K562 (cell line): ENCODE measurements around the gene PRPSAP1. TPM values are rescaled to one million over a fixed set of nuclear protein-coding genes. Genes with fewer than 3 reads are reported as not detected.

Source experiments
- ATAC-seq: fragments of 200-7000 bp; cut with Tn5 transposase; 3 replicates; pipeline ENCODE4 v1.9.1; 2020; ENCODE audit warnings: moderate library complexity
- BruUV-seq: library from RNA; stranded (reverse); fragments of 400-500 nt; replicated peaks from 2 replicates; lab custom pipeline; 2021; lab: Mats Ljungman, UMichigan
- CTCF ChIA-PET: fragments of 300-600 bp; formaldehyde crosslinking; extraction: SDS; loops from one replicate; lab custom pipeline; 2021; ENCODE audit warnings: low intra/inter-chr PET ratio; lab: Yijun Ruan, JAX
- POLR2A ChIA-PET: fragments of 300-600, 350-650 bp; sonication (Branson Sonifier 250); formaldehyde crosslinking; extraction: SDS; loops from one replicate; lab custom pipeline; 2021; ENCODE audit warnings: antibody characterized with exemption, inconsistent platforms; lab: Yijun Ruan, JAX
- DNase-seq, 4 experiments: peaks; one replicate each; pipeline versions ENCODE4 v3.0.0 to v3.0.0-alpha.2; 2011 to 2018; ENCODE audit warnings: low spot score in 3 of 4, mixed read lengths in 3 of 4; ENCODE audit errors: extremely low read depth in 1 of 4
- FAIRE-seq: peaks from 2 replicates; lab custom pipeline; 2011; peaks lifted over from hg19 to GRCh38; lab: Jason Lieb, UNC
- H2AFZ ChIP-seq: 2 replicates; pipeline ENCODE4 v1.6.0; 2011; ENCODE audit warnings: low read depth, low read length, control low read depth, inconsistent platforms
- H3K27ac ChIP-seq: fragments of 200-600 bp; 3 replicates; pipeline ENCODE4 v1.8.0; 2011; ENCODE audit warnings: low read depth, mild to moderate bottlenecking, control low read depth, inconsistent platforms, low read length, moderate library complexity, mixed read lengths; ENCODE audit errors: extremely low read depth
- H3K27me3 ChIP-seq, 2 experiments: fragments of 300-600 bp in 1 of 2; 2 replicates in 1 of 2; 3 replicates in 1 of 2; pipeline versions ENCODE4 v1.6.0 to v1.8.0; 2011; ENCODE audit warnings: inconsistent platforms in 2 of 2, low read length in 2 of 2, mild to moderate bottlenecking in 1 of 2, mixed read lengths in 1 of 2, moderate library complexity in 1 of 2; ENCODE audit not compliant: control insufficient read depth in 2 of 2, insufficient read depth in 2 of 2
- H3K36me3 ChIP-seq: fragments of 300-600 bp; 3 replicates; pipeline ENCODE4 v1.8.0; 2011; ENCODE audit warnings: mild to moderate bottlenecking, low read length, inconsistent platforms; ENCODE audit not compliant: control insufficient read depth, insufficient read depth
- H3K4me1 ChIP-seq, 2 experiments: fragments of 200-600 bp in 1 of 2; replicated peaks in 1 of 2; 2 replicates in 1 of 2; 3 replicates in 1 of 2; pipeline versions ENCODE4 v1.5.1 to v1.8.0; 2011; ENCODE audit warnings: inconsistent platforms in 2 of 2, low read length in 2 of 2, mild to moderate bottlenecking in 1 of 2, mixed read lengths in 1 of 2, moderate library complexity in 1 of 2; ENCODE audit not compliant: control insufficient read depth in 2 of 2, insufficient read depth in 2 of 2
- H3K4me2 ChIP-seq: 2 replicates; pipeline ENCODE4 v1.6.1; 2011; ENCODE audit warnings: low read length, control low read depth, inconsistent platforms, mixed read lengths; ENCODE audit not compliant: insufficient read depth
- H3K4me3 ChIP-seq: fragments of 200-600 bp; sonication (generic), shearing (Covaris generic); 2 replicates; pipeline ENCODE4 v1.5.1; 2016; ENCODE audit warnings: control low read depth, inconsistent platforms
- H3K79me2 ChIP-seq: fragments of 200-600 bp; 3 replicates; pipeline ENCODE4 v1.8.0; 2011; ENCODE audit warnings: low read length, inconsistent platforms; ENCODE audit not compliant: control insufficient read depth, insufficient read depth
- H3K9ac ChIP-seq, 2 experiments: 2 replicates each; pipeline versions ENCODE4 v1.6.0 to v1.6.1; 2011; ENCODE audit warnings: low read depth in 2 of 2, low read length in 2 of 2, control low read depth in 1 of 2, inconsistent platforms in 1 of 2, mild to moderate bottlenecking in 1 of 2, mixed read lengths in 1 of 2; ENCODE audit not compliant: insufficient read depth in 1 of 2
- H3K9me1 ChIP-seq: one replicate; pipeline ENCODE4 v1.6.0; 2011; ENCODE audit warnings: inconsistent platforms, mild to moderate bottlenecking, low read length, moderate library complexity; ENCODE audit not compliant: control insufficient read depth, insufficient read depth
- H3K9me3 ChIP-seq: replicated peaks from 2 replicates; pipeline ENCODE4 v1.5.1; 2011; ENCODE audit warnings: low read depth, low read length, inconsistent platforms; ENCODE audit not compliant: control insufficient read depth, insufficient read depth
- H4K20me1 ChIP-seq: replicated peaks from 2 replicates; pipeline ENCODE4 v1.6.1; 2011; ENCODE audit warnings: low read length, inconsistent platforms, mixed read lengths; ENCODE audit not compliant: control insufficient read depth, insufficient read depth
- AFF4 ChIP-seq: sonication (generic); formaldehyde crosslinking; IDR thresholded peaks from 2 replicates; pipeline ENCODE4 v1.8.0; 2023; ENCODE audit warnings: mild to moderate bottlenecking, missing genetic modification reagents
- CBFA2T3 ChIP-seq: fragments of 450-650 bp; IDR thresholded peaks from 2 replicates; pipeline ENCODE4 v1.6.1; 2017
- CREM ChIP-seq: IDR thresholded peaks from 2 replicates; pipeline ENCODE4 v1.6.1; 2014; ENCODE audit warnings: antibody characterized with exemption, low read depth
- ELF2 ChIP-seq: fragments of 250-450 bp; sonication (Bioruptor Pico); IDR thresholded peaks from 2 replicates; pipeline ENCODE4 v1.5.0; 2021; ENCODE audit warnings: mild to moderate bottlenecking
- FIP1L1 ChIP-seq: fragments of 200-400 bp; formaldehyde crosslinking; IDR thresholded peaks from 2 replicates; pipeline ENCODE4 v1.6.1; 2018; ENCODE audit warnings: mild to moderate bottlenecking, low read depth, low read length; ENCODE audit not compliant: poor library complexity, severe bottlenecking
- FOXJ2 ChIP-seq: fragments of 200-800 bp; sonication (Bioruptor generic); IDR thresholded peaks from 2 replicates; pipeline ENCODE4 v1.6.1; 2016; ENCODE audit warnings: missing genetic modification characterization, missing compliant biosample characterization
- FOXK2 ChIP-seq, 2 experiments: fragments of 450-650 bp; IDR thresholded peaks in 1 of 2; conservative IDR thresholded peaks in 1 of 2; 2 replicates each; pipeline ENCODE4 v1.6.1; 2016; ENCODE audit warnings: low read depth in 2 of 2, mild to moderate bottlenecking in 1 of 2
- HDAC2 ChIP-seq: fragments of 450-650 bp; IDR thresholded peaks from 2 replicates; pipeline ENCODE4 v1.6.1; 2016; ENCODE audit warnings: mild to moderate bottlenecking
- HIVEP1 ChIP-seq: fragments of 250-450 bp; sonication (Bioruptor Pico); IDR thresholded peaks from 2 replicates; pipeline ENCODE4 v1.4.0; 2020; ENCODE audit warnings: mild to moderate bottlenecking
- MED1 ChIP-seq: sonication (generic); formaldehyde crosslinking; IDR thresholded peaks from 2 replicates; pipeline ENCODE4 v1.8.1; 2023; ENCODE audit warnings: missing genetic modification reagents, borderline replicate concordance
- PHB2 ChIP-seq: fragments of 450-650 bp; IDR thresholded peaks from 2 replicates; pipeline ENCODE4 v1.6.1; 2017; ENCODE audit warnings: low read depth
- SRSF9 ChIP-seq: fragments of 200-400 bp; formaldehyde crosslinking; IDR thresholded peaks from 2 replicates; pipeline ENCODE4 v1.6.1; 2017; ENCODE audit warnings: low read depth, low read length, borderline replicate concordance
- ZBED1 ChIP-seq: IDR thresholded peaks from 2 replicates; pipeline ENCODE4 v1.6.1; 2014
- ZNF197 ChIP-seq: fragments of 200-800 bp; sonication (Bioruptor generic); IDR thresholded peaks from 2 replicates; pipeline ENCODE4 v1.6.1; 2016; ENCODE audit warnings: low read depth, missing genetic modification characterization, missing compliant biosample characterization
- ZNF263 ChIP-seq: sonication (generic); formaldehyde crosslinking; IDR thresholded peaks from 2 replicates; pipeline ENCODE4 v1.8.0; 2022; ENCODE audit warnings: mild to moderate bottlenecking, missing genetic modification reagents, borderline replicate concordance
- ZNF3 ChIP-seq: fragments of 250-450 bp; sonication (Bioruptor Pico); IDR thresholded peaks from 2 replicates; pipeline ENCODE4 v1.5.0; 2021; ENCODE audit warnings: mild to moderate bottlenecking, moderate library complexity
- ZNF316 ChIP-seq: fragments of 450-650 bp; IDR thresholded peaks from 2 replicates; pipeline ENCODE4 v1.6.1; 2016
- WGBS: fragments of 100-300 bp; shearing (Covaris generic); methylation state at CpG from one replicate; pipeline ENCODE4 v1.1.6; 2016; ENCODE audit warnings: low coverage, mixed read lengths; ENCODE audit not compliant: insufficient coverage; ENCODE audit errors: missing lambda C conversion rate; 5-methylcytosine and 5-hydroxymethylcytosine counted together
- in situ Hi-C: fragments of 300-500 bp; cut with MboI; formaldehyde crosslinking; loops from 4 replicates; pipeline ENCODE4 v1.15.0; 2018; ENCODE audit warnings: inconsistent platforms, mixed read lengths
- intact Hi-C: fragments of 100-400 bp; cut with micrococcal nuclease; formaldehyde crosslinking; loops from 2 replicates; pipeline ENCODE4 v1.14.2; 2022
- polyA plus RNA-seq, 8 experiments: library from polyadenylated mRNA; depleted of rRNA in 4 of 8; stranded (reverse) in 5 of 8; unstranded in 3 of 8; fragments of >200 nt; fragmentation: Nextera tagmentation in 2 of 8; fragmentation: Illumina TruSeq in 1 of 8; extraction: Ambion mirVana in 2 of 8; extraction: Trizol in 1 of 8; gene quantifications; 2 replicates each; pipeline versions ENCODE4 v1.2.1 to v1.2.3, GENCODE V29; 2011 to 2014; ENCODE audit warnings: inconsistent platforms in 1 of 8, missing spikeins in 1 of 8
- total RNA-seq, 7 experiments: library from RNA; depleted of rRNA in 6 of 7; stranded (reverse); fragments of >200 nt in 6 of 7; fragmentation: Illumina TruSeq in 2 of 7; extraction: Trizol in 2 of 7; gene quantifications; 2 replicates each; pipeline versions ENCODE4 v1.2.1 to v1.2.3, GENCODE V29; 2011 to 2021; ENCODE audit warnings: low replicate concordance in 1 of 7
- TF ChIP-seq, protein P1 (sequence below): fragments of 250-450 bp; sonication (Bioruptor Pico); IDR thresholded peaks from 2 replicates; pipeline ENCODE4 v1.5.0; 2021

The PRPSAP1 gene
- total and polyA plus RNA-seq, 9 of the 15 experiments (the other 6 are each of a cell fraction or from before 2014, with no cell fraction given): 21.9 to 77.1 (median 40.8) TPM

GRCh38 chr17:76265624-76266243 lies 88.0 kb downstream of the PRPSAP1 start:
- intact Hi-C loops (loop anchor here (5.0 kb wide), 2 partner anchors 68 to 83 kb away; no protein-coding TSS in a partner anchor), in situ Hi-C loops (no loop called here)
- BruUV-seq: no TSS peak
- H2AFZ ChIP-seq: no peak overlapping the region
- H3K79me2 ChIP-seq: peaks cover 53% of the 10 kb centered on the region
- peak overlapping the region; percentile 97; the same call in 1 of the 2 replicates for H3K4me2 ChIP-seq
- H3K4me1 ChIP-seq: peaks cover 43 to 44% of the 10 kb centered on the region in 2 experiments
- H3K9me3 ChIP-seq: no peaks in the 10 kb centered on the region
- ATAC-seq (no peak), FAIRE-seq (no peak), DNase-seq (peak; percentile 40 to 69 (median 64))
- no peaks in the 10 kb centered on the region for H3K9me1 ChIP-seq
- POLR2A ChIA-PET: interaction anchor here (0.6 to 10.6 kb wide), 22 partner anchors 9 to 453 kb away, joined by 3 to 227 read pairs (median 8); partner anchors contain the start of gene RNF157
- peaks cover 33% of the 10 kb centered on the region for H3K36me3 ChIP-seq
- CTCF ChIA-PET: no interaction called here
- no peaks in the 10 kb centered on the region for H3K27me3 ChIP-seq
- H3K4me3 ChIP-seq: peak overlapping the region; percentile 91
- H4K20me1 ChIP-seq: no peaks in the 10 kb centered on the region
- peak overlapping the region; percentile 81 to 96; a peak in 3 of 4 replicates for H3K9ac ChIP-seq
- 4% methylated on average over 34 of the region's 76 CpGs for WGBS
- H3K27ac ChIP-seq: peak overlapping the region; percentile 81
- no peak for TF ChIP-seq PHB2
- no peak for TF ChIP-seq ZNF3 (CRISPR knock-in tag)
- TF ChIP-seq CBFA2T3: no peak
- TF ChIP-seq HDAC2: no peak
- peak; percentile 94 to 95 for TF ChIP-seq FOXK2 (conservative IDR thresholded peaks at IDR 0.05 in 1 of 2, IDR thresholded peaks at IDR 0.05 in 1 of 2; ENCODE audit: low read depth in 2 of 2)
- no peak for TF ChIP-seq MED1
- TF ChIP-seq ZNF316: no peak
- no peak for TF ChIP-seq SRSF9
- peak; percentile 55 for TF ChIP-seq FIP1L1
- 0 out of 2 replicates have a peak, but pooled peaks have one; percentile 34 for TF ChIP-seq CREM
- peak; percentile 90 for TF ChIP-seq FOXJ2
- TF ChIP-seq ZBED1: no peak
- 0 out of 2 replicates have a peak, but pooled peaks have one; percentile 6 for TF ChIP-seq AFF4 (CRISPR knock-in tag)
- TF ChIP-seq ZNF197 (CRISPR knock-in tag): 0 out of 2 replicates have a peak, but pooled peaks have one; percentile 5
- no peak for TF ChIP-seq HIVEP1
- no peak for TF ChIP-seq ZNF263 (CRISPR knock-in tag)
- no peak for TF ChIP-seq ELF2
- TF ChIP-seq, protein P1, sequence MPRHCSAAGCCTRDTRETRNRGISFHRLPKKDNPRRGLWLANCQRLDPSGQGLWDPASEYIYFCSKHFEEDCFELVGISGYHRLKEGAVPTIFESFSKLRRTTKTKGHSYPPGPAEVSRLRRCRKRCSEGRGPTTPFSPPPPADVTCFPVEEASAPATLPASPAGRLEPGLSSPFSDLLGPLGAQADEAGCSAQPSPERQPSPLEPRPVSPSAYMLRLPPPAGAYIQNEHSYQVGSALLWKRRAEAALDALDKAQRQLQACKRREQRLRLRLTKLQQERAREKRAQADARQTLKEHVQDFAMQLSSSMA (CRISPR knock-in tag): no peak
